ENCODE measurements around the gene TFEB. TPM values are rescaled to one million over a fixed set of nuclear protein-coding genes. Genes with fewer than 3 reads are reported as not detected.

The TFEB gene
- total RNA-seq, 2 donors from 2014 or later, result 36.0 to 40.1 TPM

DNA sequence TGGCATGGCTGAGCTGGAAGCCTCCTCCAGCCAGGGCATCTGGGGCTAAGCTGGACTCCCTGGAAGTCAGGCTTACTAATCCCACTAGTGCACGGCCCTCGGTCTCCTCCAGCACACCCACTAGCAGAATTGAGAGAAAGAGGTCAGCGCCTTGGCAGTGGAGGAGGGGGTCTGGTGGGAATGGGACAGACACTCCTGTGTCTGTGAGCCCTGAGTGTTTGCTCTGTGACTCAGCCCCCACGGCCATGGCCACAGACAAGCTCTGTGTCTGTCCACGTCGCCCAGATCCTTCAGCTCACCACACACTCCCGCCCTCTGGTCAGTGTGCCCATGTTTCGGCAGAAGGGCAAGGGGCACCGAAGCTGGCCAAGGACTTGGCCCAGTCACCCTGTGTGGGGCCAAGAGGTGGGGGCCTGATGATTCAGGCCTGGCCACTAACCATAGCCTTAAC, 88.3 kb downstream of the TFEB start:
- DNase-seq (ENCODE audit: low spot score) (no peak), ATAC-seq (no peak)
- no peak overlapping the region for H3K4me3 Mint-ChIP-seq
- H3K36me3 Mint-ChIP-seq, result no peaks in the 10 kb centered on the region
- peaks cover 9 to 31% of the 10 kb centered on the region in 2 donors for H3K27me3 Mint-ChIP-seq
- H3K27ac Mint-ChIP-seq, result no peak overlapping the region
- no peaks in the 10 kb centered on the region for H3K9me3 Mint-ChIP-seq
- H3K4me1 Mint-ChIP-seq (ENCODE audit: low read depth in 2 of 2), result no peaks in the 10 kb centered on the region

DNA sequence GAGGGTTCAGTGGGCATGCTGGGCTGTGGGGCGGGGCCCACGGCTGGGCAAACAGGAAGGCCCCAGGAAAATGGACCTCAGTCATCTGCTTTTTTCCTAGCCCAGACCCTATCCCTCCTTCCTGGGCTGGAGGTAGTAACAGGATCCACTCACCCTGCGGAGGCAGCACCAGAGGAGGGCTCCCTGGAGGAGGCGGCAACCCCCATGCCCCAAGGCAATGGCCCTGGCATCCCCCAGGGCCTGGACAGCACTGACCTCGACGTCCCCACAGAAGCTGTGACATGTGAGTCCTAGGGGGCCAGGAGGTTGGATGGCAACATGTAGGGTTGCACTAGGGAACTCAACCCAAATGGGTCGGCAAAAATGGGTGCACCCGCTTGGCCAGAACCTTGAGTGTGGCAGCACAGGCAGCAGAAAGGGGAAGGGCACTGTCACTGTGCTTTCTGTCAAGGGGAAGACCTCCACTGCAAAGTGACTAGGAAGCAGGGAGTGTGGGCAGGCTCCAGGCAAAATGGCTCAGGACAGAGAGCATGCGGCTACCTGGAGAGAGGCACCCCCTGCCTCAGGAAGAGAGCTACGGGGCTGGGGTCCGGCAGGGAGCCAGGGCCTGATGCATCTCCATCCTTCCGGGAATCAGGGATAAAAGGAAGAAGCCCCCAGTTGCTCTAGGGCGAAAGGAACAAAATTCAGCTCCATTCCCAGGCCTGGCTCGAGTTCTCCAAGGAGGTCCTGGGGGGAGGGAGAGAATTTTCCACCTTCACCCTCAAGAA, 89.2 kb downstream of the TFEB start:
- no peaks in the 10 kb centered on the region for H3K4me1 Mint-ChIP-seq (ENCODE audit: low read depth in 2 of 2)
- DNase-seq (ENCODE audit: low spot score) (no peak), ATAC-seq (no peak)
- no peak overlapping the region for H3K4me3 Mint-ChIP-seq
- H3K36me3 Mint-ChIP-seq, result no peaks in the 10 kb centered on the region
- no peaks in the 10 kb centered on the region for H3K9me3 Mint-ChIP-seq
- no peak overlapping the region for H3K27ac Mint-ChIP-seq
- peaks cover 12 to 31% of the 10 kb centered on the region in 2 donors for H3K27me3 Mint-ChIP-seq

DNA sequence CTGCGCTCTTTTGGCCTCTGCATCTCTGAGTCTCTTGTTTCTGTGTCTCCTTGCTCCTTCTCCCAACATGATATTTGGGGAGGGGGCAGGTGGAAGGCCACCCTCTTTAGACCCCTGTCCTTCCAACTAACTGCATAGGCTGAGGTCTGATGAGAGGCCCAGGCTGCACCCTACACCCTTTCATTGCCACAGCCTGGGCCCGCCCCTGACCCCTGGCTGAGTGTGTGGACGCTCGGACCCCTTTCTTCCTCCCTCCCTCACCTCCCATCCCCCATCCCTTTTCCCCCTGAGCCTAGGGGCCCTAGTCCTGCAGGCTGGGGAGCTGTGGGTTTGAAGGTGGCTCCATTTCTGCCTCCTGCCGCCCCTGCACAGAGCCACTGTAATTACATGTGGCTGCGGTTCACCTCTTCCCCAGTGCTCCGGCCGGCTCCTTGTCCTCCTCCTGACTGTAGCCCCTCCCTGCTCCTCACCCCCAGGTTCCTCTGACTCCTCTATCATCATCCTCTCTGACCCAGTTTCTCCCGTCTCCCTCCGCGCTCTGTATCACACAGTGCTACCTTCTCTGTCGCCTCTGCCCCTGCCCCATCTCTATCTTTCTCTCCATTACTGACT, 90.3 kb downstream of the TFEB start:
- Mint-ChIP-seq H3K27ac (no peak overlapping the region), H3K4me1 (ENCODE audit: low read depth in 2 of 2) (no peaks in the 10 kb centered on the region), H3K9me3 (no peaks in the 10 kb centered on the region), H3K36me3 (no peaks in the 10 kb centered on the region), H3K27me3 (peaks cover 18 to 37% of the 10 kb centered on the region in 2 donors), H3K4me3 (no peak overlapping the region)
- DNase-seq (ENCODE audit: low spot score), result no peak
- no peak for ATAC-seq

DNA sequence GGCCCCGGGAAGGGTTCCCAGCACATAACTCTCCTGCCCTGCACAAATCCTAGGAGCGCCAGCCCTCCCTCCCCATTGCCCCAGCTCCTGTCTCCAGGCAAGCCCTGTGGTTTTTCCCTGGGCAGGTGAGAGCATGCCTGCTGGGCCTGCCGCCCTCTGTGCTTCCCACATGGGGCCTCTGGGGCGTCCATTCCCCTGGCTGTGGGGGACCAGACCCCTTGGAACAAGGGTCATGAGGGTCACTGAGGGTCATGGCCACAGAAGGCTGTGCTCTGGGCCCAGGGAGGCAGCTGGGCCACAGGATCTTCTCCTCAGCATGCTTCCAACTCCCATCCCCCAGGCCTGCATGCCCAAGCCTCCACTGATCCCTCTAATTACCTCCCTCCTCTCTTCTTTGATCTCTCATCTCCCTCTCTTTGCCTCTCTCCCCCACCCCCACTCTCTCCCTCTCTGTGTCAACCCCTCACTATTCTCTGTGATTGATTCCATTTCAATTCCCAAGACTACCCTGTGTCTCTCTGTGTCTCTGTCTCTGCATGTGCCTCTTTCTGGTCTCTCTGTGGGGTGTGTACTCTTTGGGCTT, 91.0 kb downstream of the TFEB start:
- Mint-ChIP-seq H3K9me3 (no peaks in the 10 kb centered on the region), H3K4me3 (no peak overlapping the region), H3K36me3 (no peaks in the 10 kb centered on the region), H3K27me3 (peaks cover 25 to 44% of the 10 kb centered on the region in 2 donors), H3K4me1 (ENCODE audit: low read depth in 2 of 2) (no peaks in the 10 kb centered on the region), H3K27ac (no peak overlapping the region)
- DNase-seq (ENCODE audit: low spot score) (no peak), ATAC-seq (no peak)

DNA sequence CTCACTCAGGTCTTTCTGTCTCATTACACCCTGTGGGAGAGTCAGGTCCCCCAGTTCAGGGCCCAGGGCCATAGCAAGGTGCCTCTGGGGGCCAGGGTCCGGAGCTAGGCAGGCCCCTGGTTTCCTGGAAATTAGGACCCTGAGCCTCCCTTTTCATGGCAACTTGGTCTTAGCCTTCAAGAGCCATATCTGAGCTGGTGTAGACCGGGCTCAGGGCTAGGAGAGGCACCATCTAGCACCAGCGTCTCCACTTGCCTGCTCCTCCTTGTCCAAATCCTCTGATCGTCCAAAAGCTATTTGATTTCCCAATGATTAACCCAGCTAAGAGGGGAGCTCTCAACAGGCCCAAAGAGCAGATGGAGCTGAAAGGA, 91.5 kb downstream of the TFEB start:
- H3K36me3 Mint-ChIP-seq, result no peaks in the 10 kb centered on the region
- peaks cover 28 to 49% of the 10 kb centered on the region in 2 donors for H3K27me3 Mint-ChIP-seq
- no peaks in the 10 kb centered on the region for H3K4me1 Mint-ChIP-seq (ENCODE audit: low read depth in 2 of 2)
- DNase-seq (ENCODE audit: low spot score) (no peak), ATAC-seq (no peak)
- no peaks in the 10 kb centered on the region for H3K9me3 Mint-ChIP-seq
- no peak overlapping the region for H3K4me3 Mint-ChIP-seq
- no peak overlapping the region for H3K27ac Mint-ChIP-seq

DNA sequence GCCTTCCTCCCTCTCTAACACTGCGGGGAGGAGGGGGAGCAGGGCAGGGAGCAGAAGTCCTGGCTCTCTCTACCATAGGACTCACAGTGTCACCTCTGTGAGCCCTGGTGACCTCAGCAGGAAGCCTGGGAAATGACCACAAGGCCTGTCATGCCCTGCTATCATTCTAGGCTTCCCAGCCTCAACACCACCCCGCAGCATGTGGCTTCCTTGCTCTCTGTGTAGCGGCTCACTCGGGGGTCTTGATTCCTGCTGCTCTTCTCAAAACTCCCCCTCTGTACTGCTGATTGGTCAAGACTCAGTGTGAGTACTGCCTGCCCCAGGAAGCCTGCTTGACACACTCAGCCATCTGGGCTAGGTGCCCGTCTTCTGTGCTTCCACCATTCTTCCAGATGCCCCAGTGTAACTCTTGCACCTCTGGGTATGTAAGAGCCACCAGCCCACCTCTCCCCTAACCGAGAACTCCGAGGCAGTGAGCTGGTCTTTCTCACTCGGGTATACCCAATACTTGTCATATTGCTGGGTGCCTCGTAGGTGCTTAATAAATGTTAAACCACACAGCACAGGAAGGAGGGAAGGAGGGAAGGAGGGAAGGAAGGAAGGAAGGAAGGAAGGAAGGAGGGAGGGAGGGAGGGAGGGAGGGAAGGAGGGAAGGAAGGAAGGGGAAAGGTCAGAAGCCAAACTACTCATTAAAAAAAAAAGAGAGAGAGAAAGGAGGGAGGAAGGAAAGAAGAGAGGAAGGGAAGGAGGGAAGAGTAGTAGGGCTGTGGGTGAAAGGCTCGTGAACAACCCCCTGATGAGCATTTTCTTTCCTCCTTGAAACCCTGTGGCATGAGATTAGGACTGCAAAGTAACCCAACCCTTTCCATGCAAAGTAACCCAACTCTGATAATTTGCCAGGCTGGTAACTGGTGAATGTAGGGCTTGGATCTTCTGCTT, 92.2 kb downstream of the TFEB start:
- H3K4me1 Mint-ChIP-seq (ENCODE audit: low read depth in 2 of 2), result no peaks in the 10 kb centered on the region
- H3K27me3 Mint-ChIP-seq, result peaks cover 28 to 49% of the 10 kb centered on the region in 2 donors
- no peak for ATAC-seq

DNA sequence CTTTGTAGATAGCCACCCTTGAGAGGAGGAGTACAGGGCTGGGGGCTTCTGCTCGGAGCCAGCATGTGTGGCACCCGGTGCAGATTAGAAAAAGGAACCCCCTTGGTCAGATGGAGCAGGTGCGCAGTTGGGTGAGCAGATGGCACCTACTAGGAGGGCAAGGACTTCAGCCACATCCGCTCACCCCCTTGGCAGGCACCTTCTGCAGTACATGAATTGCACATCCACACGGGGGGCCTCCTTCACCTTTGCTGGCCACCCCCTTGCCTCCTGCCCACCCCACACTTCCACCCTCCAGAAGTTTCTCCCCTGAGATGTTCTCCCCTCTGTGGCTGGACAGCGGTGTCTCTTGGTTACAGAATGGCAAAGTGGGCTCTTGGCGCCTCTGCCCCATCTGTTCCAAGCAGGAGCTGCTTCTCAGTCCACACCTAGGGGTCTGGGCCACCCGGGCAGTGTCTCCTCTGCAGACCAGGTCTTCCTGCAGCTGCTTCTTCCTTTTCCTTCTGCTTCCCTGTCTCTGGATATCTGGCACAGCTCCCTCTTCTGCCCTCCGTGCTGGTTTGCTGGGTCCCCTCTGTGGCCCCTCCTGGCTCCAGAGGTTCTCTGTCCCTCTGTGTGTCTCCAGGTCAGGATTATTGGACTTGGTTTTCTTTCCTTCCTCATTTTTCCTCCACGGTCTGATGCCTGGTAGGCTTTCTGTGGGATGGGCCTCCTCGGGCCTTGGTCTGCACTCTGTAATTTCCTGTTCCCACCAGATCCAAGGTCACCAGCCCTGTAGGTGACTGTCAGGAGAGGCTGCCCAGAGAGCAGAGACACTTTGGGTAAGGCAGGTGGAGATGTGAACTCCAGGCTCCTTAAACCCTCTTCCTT, 93.1 kb downstream of the TFEB start:
- DNase-seq (ENCODE audit: low spot score), result no peak
- Mint-ChIP-seq H3K36me3 (no peaks in the 10 kb centered on the region), H3K4me3 (no peak overlapping the region), H3K4me1 (ENCODE audit: low read depth in 2 of 2) (peaks cover 0 to 3% of the 10 kb centered on the region in 2 donors), H3K27me3 (peaks cover 33 to 54% of the 10 kb centered on the region in 2 donors), H3K27ac (no peak overlapping the region), H3K9me3 (no peaks in the 10 kb centered on the region)
- no peak for ATAC-seq

More for the DNA sequence above, 92.2 kb downstream of the TFEB start:
- no peak for DNase-seq (ENCODE audit: low spot score)
- Mint-ChIP-seq H3K27ac (no peak overlapping the region), H3K9me3 (no peaks in the 10 kb centered on the region), H3K36me3 (no peaks in the 10 kb centered on the region), H3K4me3 (no peak overlapping the region)

DNA sequence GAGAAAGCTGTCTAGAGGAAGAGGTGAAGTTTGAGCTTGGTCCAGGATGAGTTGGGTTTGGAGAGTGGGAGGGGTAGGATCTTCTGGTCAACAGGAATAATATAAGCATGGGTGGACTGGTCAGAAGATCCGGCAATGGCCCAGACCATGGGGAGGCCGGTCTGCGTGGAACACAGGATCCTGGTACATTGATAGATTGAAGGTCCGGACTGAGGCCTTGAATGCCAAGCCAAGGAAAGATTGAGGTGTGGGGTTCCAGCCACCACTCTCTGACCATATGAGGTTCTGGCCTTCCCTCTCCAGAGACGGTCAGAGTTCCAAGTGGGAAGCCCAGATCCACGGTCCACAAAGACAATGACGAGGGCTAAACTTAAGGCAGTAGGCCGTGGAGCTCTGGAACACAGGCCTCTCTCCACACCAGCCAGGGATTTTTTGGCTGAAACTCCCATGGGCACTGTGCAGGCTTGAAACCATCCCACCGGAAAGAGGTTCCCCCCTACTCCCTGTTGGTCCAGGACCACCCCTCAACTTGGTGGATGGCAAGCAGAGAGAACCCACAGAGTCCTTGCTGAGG, 94.0 kb downstream of the TFEB start:
- no peak overlapping the region for H3K27ac Mint-ChIP-seq
- H3K27me3 Mint-ChIP-seq, result peaks cover 36 to 58% of the 10 kb centered on the region in 2 donors
- DNase-seq (ENCODE audit: low spot score) (no peak), ATAC-seq (no peak)
- H3K4me3 Mint-ChIP-seq, result no peak overlapping the region
- no peaks in the 10 kb centered on the region for H3K9me3 Mint-ChIP-seq
- peaks cover 0 to 3% of the 10 kb centered on the region in 2 donors for H3K4me1 Mint-ChIP-seq (ENCODE audit: low read depth in 2 of 2)
- H3K36me3 Mint-ChIP-seq, result no peaks in the 10 kb centered on the region

DNA sequence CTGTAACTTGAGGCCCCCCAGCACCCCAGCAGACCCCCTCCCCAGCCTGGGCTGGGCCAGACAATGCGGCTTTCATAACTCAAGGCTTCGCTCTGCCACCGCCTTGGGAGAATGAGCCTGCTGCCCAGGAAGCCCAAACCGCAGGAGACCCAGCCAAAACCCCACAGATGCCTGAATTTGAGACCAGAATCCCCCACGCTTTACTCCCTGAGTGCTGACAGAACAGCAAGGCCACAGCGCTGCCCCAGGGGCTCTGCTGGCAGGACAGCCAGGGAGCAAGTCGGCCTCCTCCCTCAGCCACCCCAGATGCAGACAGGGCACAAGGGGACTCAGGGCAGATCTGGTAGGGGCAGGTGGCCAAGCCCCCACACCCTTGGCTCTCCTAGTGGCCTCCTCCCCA, 95.0 kb downstream of the TFEB start:
- no peak overlapping the region for H3K4me3 Mint-ChIP-seq
- H3K4me1 Mint-ChIP-seq (ENCODE audit: low read depth in 2 of 2), result peaks cover 0 to 3% of the 10 kb centered on the region in 2 donors

DNA sequence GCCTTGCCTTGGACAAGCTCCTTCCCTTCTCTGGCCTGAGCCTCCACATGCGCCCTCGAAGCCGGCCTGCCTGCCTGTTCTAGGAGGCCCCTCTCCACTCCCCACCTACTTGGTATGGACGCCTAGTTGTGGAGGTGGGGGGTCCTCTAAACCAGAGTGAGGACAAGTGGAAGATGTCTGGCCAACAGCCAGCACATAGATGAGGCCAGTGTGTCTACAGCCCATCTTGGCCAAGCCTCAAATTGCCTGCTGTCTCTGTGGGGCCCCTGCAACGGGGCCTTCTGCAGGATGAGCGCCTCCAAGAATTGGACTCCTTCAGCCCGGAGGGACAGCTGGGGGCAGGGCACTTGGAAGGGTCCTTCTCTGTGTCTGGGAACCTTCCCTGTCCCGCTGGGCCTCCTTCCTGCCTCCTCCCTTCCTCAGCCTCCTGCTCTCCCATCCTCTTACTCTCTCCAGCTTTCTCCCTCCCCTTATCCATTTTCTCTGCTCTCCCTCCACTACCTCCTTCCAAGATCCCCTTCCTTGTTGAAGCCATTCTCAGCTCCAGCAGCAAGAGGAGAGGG, 95.5 kb downstream of the TFEB start:
- no peak overlapping the region for H3K4me3 Mint-ChIP-seq
- H3K4me1 Mint-ChIP-seq (ENCODE audit: low read depth in 2 of 2), result peaks cover 0 to 6% of the 10 kb centered on the region in 2 donors
- no peak for ATAC-seq
- no peak overlapping the region for H3K27ac Mint-ChIP-seq
- no peak for DNase-seq (ENCODE audit: low spot score)
- no peaks in the 10 kb centered on the region for H3K36me3 Mint-ChIP-seq
- peaks cover 35 to 59% of the 10 kb centered on the region in 2 donors for H3K27me3 Mint-ChIP-seq
- no peaks in the 10 kb centered on the region for H3K9me3 Mint-ChIP-seq

More for the DNA sequence above, 95.0 kb downstream of the TFEB start:
- no peak for ATAC-seq
- H3K9me3 Mint-ChIP-seq, result no peaks in the 10 kb centered on the region
- no peak for DNase-seq (ENCODE audit: low spot score)
- no peak overlapping the region for H3K27ac Mint-ChIP-seq
- H3K36me3 Mint-ChIP-seq, result no peaks in the 10 kb centered on the region
- peaks cover 33 to 59% of the 10 kb centered on the region in 2 donors for H3K27me3 Mint-ChIP-seq

DNA sequence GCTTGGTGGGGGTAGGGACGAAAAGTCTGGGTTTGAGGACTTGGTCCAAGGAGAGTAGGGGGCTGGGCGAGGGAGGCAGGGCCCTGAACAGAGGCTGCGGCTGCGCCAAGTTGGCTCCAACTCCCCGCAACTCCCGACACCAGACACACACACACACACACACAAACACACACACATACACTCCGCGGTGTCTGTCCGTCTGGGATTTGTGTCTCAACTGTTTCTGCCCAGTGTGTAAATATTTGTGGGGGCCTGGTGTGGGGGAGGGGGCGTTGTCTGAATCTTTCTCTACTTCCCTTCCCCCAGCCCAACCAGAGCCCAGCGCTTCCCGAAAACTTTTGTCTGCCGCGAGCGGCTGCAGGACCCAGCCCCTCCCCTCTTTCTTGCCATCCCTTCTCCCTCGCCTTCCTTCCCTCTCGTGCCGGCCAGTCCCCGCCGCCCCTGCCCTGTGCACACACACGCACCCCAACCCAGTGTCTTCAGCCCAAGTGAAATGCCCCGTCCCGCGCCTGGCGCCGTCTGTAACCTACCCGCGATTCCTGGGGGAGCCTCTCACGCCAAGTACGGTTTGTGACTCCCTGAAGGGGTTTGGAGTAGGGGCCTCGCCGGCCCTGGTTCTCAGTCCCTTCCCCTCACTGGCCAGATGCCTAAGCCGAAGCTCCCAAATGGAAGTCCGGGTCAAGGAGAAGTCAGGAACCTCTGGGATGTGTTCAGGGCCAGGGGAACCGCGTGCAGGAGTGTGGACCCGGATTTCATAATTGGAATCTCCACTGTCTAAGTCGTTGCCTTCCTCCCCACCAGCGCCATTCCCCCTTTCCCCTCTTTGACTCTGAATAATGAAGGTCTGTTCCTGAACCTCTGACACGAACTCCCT, 96.2 kb downstream of the TFEB start:
- no peaks in the 10 kb centered on the region for H3K9me3 Mint-ChIP-seq
- peaks cover 35 to 56% of the 10 kb centered on the region in 2 donors for H3K27me3 Mint-ChIP-seq
- no peak for DNase-seq (ENCODE audit: low spot score)
- H3K27ac Mint-ChIP-seq, result no peak overlapping the region
- H3K4me1 Mint-ChIP-seq (ENCODE audit: low read depth in 2 of 2), result peaks cover 0 to 11% of the 10 kb centered on the region in 2 donors
- no peaks in the 10 kb centered on the region for H3K36me3 Mint-ChIP-seq
- H3K4me3 Mint-ChIP-seq, result no peak overlapping the region
- ATAC-seq, result no peak

Data from natural killer cell treated with Interleukin-12 subunit alpha and Interleukin-12 subunit beta and Interleukin-15 and Interleukin-18, amount 100 ng/mL, for 72 hours (primary cell).